Measurements from ENCODE around the gene PLEKHG3.

Gene PLEKHG3

DNA sequence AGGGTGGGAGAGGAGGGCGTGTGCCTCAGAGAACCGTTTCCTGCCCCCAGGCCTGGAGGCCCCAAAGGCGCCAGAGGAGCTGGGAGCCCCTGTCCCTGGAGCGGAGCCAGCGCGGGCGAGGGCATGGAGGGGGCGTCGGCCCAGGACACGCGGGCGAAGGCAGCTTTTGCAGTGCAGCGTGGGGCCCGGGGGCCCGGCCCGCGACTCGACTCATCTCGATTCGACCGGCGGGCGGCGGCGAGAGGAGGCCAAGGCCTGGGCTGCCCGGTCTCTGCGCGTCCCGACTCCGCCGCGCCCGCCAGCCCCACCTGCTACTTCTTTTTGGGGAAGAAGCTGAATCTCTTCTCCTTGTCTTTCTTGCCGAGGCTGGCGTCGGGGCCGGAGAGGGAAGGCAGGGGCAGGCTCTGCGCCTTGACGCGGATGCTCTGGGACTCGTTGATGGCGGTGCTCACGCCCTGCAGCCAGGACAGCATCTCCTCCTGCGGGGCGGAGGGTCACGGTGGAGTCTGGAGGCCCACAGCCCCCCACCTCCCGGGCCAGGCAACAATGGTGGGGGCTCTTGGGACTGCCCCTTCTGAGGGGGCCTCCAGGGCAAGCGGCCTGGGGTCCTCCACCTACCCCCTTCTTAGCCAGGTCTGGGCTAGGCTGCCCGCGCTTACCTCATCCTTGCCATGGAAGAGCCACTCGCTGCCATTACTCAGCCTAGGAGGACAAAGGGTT lies 44.9 kb downstream of the PLEKHG3 start:
- DNase-seq: no peak

DNA sequence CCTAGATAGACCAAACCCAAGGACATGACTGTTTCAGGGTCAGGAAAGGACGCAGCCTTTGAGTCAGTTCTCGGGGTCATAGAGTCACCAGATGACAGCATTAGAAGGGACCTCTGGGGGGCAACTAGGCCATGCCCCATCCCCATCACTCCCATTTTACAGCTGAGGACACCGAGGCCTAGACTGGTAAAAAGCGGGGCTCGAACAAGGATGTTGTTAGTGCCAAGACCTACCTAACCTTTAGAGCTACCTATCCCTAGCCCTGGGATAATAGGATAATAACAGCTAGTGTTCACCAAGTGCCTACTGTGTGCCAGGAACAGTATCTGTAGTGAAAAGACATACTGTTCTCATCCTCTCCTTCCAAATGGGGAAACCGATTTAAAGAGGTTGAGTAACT lies 48.7 kb downstream of the PLEKHG3 start:
- DNase-seq: no peak

DNA sequence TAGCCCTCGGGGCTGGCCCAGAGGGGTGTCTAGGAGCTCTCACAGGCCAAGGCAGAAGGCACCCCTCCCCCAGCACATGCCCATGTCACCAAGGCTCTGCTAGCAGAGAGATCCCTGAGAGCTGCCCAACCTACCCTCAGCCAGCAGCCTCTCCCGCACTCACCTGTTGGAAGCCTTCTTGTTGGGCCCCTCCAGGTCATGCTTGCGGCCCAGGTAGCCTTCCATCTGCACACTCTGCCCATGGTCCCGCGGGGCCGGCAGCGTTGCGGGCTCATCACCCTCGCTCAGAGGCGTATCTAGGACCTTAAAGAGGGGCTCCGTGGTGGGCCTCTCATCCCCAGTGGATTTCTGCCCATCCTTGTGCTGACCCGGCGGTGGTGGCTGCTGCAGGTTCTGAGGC lies 49.1 kb downstream of the PLEKHG3 start:
- DNase-seq: no peak

GRCh38 chr14:64753999-64754398 lies 49.8 kb downstream of the PLEKHG3 start:
- no peak for DNase-seq

DNA sequence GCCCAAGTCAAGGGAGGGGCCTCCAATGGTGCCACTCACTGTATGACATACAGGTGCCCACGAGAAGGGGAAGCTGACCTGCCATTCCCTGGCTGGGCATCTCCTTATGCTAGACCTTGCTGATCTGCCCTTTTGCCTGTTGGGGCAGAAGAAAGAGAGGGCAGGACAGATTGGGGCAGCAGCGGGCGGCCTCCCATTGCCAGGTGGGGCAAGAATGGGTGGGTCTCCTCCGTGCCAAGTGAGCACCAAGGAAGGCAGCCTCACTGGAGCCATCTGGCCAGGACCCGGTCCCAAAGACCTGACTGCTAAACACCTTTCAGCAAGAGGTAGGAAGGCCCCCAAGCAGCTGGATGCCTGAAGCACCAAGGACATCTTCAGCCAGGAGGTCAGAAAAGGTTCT lies 50.5 kb downstream of the PLEKHG3 start:
- DNase-seq: no peak

GRCh38 chr14:64755781-64756221 lies 51.6 kb downstream of the PLEKHG3 start:
- DNase-seq: no peak

GRCh38 chr14:64756712-64757111 lies 52.5 kb downstream of the PLEKHG3 start:
- no peak for DNase-seq

DNA sequence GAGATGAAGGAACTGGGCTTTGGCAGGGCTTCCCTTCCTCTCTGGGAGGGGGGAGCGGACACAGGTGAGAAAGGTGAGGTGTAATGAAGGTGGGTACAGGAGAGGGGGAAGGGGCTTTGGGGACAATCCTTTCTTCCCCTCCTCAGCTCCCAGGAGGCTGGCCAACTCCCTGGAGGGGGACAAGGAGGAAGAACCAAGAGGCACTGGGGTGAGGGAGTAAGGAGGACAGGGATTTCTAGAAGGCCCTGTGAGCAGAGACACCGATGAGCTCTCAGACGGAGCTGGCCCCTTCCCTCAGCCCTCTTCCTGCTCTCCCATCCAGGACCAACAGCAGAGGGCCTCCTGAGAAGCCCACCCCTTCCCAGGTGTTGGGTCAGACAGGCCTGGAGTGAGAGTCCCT lies 53.4 kb downstream of the PLEKHG3 start:
- no peak for DNase-seq

- no peak for DNase-seq
Observed at GRCh38 chr14:64758025-64758521, 53.8 kb downstream of the PLEKHG3 start.

GRCh38 chr14:64758691-64759554 lies 54.7 kb downstream of the PLEKHG3 start:
- no peak for DNase-seq

DNA sequence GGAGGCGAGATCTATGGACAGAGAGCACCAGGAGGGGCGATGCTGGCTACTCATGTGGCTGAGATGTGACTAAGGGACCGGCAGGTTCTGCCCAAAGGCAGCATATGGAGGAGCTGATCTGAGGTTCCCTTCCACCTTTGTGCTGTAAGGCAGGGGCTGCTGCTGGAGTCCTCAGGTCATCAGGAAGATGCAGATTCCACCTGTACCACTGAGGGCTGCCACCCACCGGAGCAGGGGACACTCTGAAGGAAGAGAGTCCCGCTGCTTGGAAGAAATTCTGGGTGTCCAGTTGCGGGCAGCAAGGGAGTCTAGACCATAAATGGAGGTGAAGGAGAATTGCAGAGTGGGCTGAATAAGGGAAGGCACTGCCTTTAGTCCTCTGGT lies 55.3 kb downstream of the PLEKHG3 start:
- no peak for DNase-seq

DNA sequence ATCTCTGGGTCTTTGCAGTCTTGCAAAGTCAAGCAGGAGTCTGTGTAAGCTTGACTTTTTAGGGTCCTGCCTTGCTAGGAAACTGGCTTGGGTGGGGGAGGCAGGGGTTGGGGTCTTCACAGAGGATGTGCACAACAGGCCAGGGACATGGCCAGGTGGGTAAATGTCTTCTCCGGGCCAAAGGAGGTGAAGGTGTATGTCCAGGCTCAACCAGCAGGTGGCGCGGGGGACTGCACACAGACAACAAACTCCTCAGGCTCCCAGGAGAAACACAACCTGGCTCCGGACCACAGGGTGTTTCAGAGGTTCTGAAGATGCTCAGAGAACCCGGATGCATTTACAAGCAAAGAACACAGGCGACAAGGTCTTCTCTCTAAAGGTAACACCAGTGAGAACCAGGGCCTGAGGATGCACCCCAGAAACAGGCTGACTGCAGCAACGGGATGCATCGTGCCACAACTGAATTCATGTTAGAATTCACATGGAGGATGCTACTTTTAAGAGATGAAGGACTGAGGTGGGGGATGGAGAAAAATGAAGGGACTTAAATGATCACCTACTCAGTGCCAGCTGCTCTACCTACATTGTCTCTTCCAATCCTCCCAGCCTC lies 56.0 kb downstream of the PLEKHG3 start:
- DNase-seq: peak; percentile 13 to 43

GRCh38 chr14:64760916-64761315 lies 56.7 kb downstream of the PLEKHG3 start:
- no peak for DNase-seq

DNA sequence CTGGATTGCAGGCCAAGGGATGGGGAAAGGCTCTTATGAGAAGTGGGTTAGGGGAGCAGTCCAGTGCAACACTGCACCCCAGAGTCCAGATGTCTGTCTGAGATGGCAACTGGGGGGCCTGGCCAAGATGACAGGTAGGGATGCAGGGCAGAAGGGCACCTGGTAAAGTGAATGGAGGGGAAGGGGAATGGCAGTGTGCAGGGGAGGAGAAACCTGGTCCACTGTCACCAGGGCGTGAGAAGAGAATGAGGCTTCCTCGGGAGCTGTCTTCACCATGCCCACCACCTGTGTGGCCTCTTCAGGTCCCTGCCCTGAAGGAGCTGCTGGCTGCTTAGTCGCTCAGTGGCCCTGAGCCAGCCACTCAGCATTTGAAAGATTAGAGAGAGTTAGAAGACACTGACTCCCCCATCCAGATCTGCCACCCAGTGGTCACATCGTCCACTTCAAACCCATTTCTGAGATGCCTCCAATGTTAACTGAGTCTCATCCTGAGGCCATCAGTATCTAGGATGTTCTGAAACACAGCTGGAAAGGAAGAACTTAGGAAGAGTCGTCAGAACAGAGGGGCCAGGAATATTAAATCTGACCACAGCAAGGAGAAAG lies 57.3 kb downstream of the PLEKHG3 start:
- DNase-seq: no peak

DNA sequence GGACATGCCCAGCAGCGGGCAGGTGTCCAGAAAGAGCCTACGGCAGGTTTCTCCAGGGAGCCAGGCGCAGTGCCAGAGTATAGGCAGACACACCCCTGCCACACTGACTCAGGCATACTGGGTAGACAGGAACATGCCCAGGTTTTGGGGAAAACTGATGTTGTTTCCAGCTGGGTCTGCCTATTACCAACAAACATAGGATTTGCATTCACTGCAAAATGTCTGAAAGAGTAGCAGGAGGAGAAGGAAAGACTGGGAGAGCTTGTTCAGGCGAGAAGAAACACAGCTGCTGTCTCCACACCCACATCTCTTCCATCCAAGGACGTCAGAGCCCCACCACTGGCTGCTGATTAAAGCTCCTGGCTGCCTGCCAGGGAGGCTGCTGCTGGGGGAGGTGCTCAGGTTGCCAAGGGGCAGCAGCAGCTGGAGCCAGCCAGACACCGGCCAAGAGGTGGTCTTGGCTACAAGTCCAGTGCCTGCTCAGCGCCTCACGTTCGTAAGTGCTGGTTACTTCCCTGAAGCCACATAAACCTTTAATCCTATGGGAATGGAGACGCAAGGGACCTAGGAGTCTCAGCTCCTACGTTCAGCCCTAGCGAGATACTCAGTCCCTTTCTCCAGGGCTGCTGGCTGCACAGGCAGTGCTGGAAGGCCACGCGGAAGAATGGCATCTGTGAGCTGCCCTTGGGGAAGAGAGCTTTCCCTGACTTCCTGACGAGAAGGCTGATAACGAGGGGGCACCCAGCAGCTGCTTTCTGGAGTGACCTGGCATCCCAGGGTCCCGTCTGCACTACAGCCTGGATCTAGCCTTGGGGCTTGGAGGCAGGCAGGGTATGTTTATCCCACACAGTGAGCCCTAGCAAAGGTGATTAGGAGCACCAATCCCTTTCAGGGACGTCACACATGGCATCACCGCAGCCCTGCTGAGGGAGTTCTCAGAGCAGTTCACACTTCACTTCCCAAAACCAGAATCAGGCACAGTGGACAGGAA lies 58.1 kb downstream of the PLEKHG3 start:
- no peak for DNase-seq

DNA sequence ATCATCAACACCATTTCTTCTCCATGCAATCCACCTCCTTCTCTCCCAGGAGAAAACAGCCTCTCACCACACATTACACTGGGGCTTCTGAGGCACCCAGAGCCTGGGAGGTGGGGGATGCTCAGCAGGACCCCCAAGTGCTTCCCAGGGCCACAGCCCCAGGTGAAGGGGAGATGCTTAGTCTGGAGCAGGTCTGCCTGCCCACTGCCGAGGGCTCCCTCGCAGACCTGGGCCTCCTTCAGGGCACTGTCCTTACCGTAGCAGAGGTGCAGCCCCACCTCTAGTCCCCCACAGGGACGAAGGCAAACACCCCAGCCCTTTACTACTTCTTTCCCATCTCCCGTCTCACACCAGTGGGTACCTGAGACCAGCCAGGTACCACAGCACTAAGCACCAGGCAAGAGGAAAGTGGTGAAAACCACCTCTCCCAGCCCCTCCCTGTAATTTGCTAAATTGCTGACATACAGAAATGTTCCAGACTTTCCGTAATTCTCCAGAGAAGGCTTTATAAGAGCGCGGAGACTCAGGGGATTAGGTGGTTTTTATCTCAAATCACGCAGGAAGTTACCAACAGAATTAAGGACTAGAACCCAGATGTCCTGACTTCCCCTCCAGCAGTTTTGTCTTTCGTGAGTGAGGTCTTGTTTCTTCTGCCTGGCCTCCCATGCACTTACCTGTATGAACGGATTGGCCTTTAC lies 59.0 kb downstream of the PLEKHG3 start:
- no peak for DNase-seq

DNA sequence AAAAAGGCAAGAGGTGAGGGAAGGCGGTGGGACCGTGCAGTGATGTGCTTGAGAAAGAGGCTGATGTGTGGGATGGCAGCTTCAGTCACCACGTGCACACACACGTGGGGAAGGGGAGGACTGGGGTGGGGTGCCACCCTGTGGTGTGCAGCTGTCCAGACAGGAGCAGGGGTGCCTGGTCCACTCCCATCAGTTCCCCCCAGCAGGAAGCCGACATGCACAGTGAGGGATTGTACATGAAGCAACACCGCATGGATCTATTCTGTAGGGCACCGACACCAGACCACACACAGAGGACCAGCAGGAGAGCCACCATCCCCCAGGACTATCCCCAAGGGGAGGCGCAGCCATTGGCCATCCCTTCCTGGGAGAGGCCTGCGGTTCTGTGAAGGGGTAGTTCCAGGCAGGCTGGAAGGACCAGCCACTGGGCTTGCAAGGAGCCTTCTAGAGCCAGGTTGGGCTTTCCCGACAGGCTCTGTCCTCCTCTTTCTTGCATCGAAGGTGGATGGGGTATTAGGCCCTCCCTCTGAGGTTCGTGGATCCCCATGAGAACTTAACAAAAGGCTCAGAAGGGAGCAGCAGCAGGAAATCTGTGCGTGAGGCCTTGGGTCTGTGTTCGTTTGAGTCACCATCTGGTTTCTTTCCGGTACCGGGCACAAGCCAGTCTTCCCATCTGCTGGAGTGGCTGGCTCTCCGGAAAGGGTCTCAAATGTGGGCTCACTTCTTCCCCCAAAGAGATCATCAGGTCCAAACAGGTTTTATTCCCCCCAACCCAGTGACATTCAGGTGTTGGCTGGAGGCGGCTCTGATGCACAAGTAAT lies 59.8 kb downstream of the PLEKHG3 start:
- DNase-seq: no peak

- peak; percentile 41 to 42 for DNase-seq
Observed at GRCh38 chr14:64764641-64765520, 60.7 kb downstream of the PLEKHG3 start.

DNA sequence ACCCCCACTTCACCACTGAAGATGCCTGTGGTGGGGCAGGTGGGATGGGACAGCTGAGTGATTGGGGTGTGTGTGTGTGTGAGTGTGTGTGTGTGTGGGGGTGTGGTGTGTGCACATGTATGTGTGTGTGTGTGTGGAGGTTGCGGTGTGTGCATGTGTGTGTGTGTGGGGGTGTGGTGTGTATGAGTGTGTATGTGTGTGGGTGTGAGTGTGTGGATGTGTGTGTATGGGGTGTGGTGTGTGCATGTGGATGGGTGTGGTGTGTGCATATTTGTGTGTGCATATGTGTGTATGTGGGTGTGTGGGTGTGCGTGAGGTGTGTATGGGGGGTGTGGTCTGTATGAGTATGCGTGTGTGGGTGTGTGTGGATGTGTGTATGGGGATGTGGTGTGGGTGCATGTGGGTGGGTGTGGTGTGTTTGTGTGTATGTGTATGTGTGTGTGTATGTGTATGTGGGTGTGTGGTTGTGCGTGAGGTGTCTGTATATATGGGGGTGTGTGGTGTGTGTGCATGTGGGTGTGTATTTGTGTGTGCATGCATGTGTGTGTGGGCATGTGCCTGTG lies 61.6 kb downstream of the PLEKHG3 start:
- no peak for DNase-seq

Measured in AML-193 (cell line).